ENCODE measurements around the gene EMD.

EMD gene

GRCh38 chrX:154426916-154427770 lies 48.0 kb downstream of the EMD start:
- DNase-seq = no peak

GRCh38 chrX:154428176-154429171 lies 49.4 kb downstream of the EMD start, which contains the start of gene ATP6AP1:
TSS of gene ATP6AP1 (plus strand) at chrX:154428677. CDS start at chrX:154428693, 16 bp downstream.
- peak; percentile 65 for DNase-seq

GRCh38 chrX:154429711-154430110 lies 50.6 kb downstream of the EMD start:
- no peak for DNase-seq

GRCh38 chrX:154430479-154430878 lies 51.4 kb downstream of the EMD start:
- no peak for DNase-seq

- DNase-seq = no peak
Observed at GRCh38 chrX:154430916-154431315, 51.8 kb downstream of the EMD start.
